Stimulated activated naive B cell treated with anti-CD40 and anti-IgM and Interleukin-4, amounts not matched to agents 10 μg/mL and 1 μg/mL and 100 μg/mL, for 72 hours (primary cell): ENCODE measurements around the gene TLR3.

ENCODE experiments used
- ATAC-seq, 2 donors: fragments of 150-1000 bp; cut with Tn5 transposase; replicated peaks; 2 replicates each; pipeline ENCODE4 v1.10.0; 2021; ENCODE audit warnings: moderate library complexity in 1 of 2
- DNase-seq: peaks from one replicate; pipeline ENCODE4 v3.0.0; 2021
- H3K27ac Mint-ChIP-seq: one replicate; pipeline ENCODE4 v1.8.0; 2022; ENCODE audit warnings: mild to moderate bottlenecking, mixed read lengths
- H3K27me3 Mint-ChIP-seq, 2 donors: one replicate each; pipeline ENCODE4 v1.8.0; 2022; ENCODE audit warnings: mixed read lengths in 2 of 2
- H3K36me3 Mint-ChIP-seq, 2 donors: one replicate each; pipeline ENCODE4 v1.8.0; 2022; ENCODE audit warnings: mixed read lengths in 2 of 2, mild to moderate bottlenecking in 1 of 2
- H3K4me1 Mint-ChIP-seq, 2 donors: one replicate each; pipeline ENCODE4 v1.8.0; 2022; ENCODE audit warnings: mixed read lengths in 2 of 2, mild to moderate bottlenecking in 1 of 2
- H3K4me3 Mint-ChIP-seq, 2 donors: one replicate each; pipeline ENCODE4 v1.8.0; 2022; ENCODE audit warnings: mild to moderate bottlenecking in 2 of 2, mixed read lengths in 2 of 2, moderate library complexity in 1 of 2
- H3K9me3 Mint-ChIP-seq, 2 donors: one replicate each; pipeline ENCODE4 v1.8.0; 2022; ENCODE audit warnings: mixed read lengths in 2 of 2, mild to moderate bottlenecking in 1 of 2

The TLR3 gene

DNA sequence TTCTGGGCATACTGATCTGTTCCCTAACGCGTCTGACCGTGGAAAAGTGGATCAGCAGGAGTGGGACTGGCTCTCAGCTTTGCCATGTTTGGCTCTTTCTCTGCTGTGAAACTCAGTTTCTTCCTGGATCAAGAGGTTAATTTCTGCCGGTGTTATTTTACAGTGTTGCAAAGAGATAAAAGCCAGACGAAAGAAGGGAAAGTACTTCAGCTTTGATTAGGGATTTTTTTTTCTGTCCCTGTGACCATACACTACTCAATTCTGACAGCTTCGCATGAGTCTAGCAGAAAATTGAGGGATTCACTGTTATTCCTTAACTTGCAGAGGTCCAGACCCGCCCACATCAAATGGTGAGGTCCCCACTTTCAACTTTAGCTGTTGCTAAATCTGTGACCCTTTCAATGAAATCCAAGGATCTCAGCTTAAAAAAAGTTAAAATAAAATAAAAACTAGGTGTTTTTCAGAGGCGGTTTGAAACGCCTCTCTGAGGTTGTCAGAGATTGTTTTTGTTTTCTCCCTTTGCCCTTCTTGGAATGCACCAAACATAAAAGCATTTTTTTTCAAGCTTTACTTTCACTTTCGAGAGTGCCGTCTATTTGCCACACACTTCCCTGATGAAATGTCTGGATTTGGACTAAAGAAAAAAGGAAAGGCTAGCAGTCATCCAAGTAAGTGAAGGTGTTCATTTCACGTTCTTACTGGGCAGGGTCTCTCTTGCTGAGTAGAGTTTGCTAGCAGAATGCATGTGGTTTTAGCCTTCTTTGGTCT, at the start of gene TLR3:
Gene TLR3 (plus strand): TSS at position 576 of the 768 bp plus-strand sequence. CDS start 7,464 bp downstream, outside the sequence.
- no peak within 1 kb of the TSS for H3K27ac Mint-ChIP-seq
- H3K36me3 Mint-ChIP-seq = no peaks in the 10 kb centered on the region
- peaks cover 6 to 17% of the 10 kb centered on the region in 2 donors for H3K4me1 Mint-ChIP-seq
- H3K9me3 Mint-ChIP-seq = peaks cover 0 to under 1% of the 10 kb centered on the region in 2 donors
- H3K27me3 Mint-ChIP-seq = peaks cover 40 to 56% of the 10 kb centered on the region in 2 donors
- H3K4me3 Mint-ChIP-seq = peak within 1 kb of the TSS; percentile 52 to 57
- peak; percentile 31 to 71 for ATAC-seq
- no peak for DNase-seq

DNA sequence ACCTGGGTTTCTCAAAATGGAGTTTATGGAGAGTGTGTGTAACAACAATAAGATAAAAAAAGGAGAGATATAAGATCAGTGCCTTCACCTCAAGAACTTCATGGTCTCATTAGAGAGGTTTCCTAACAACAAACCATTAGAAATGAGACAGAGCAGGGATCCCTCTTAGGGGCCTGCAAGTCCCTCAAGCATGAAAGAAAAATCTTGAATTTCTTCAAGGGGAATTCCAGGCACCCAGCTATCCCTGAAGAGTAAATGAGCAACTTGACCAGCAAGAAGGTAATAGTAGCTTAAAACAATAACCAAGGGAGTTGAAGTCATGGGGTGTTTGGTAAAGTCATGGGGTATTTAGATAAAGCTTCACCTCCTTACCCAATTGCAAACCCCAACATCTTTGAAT, 49.7 kb upstream of the TLR3 start:
- H3K9me3 Mint-ChIP-seq = peaks cover 1 to 6% of the 10 kb centered on the region in 2 donors
- H3K27me3 Mint-ChIP-seq = peaks cover 23 to 28% of the 10 kb centered on the region in 2 donors
- no peak overlapping the region for H3K27ac Mint-ChIP-seq
- DNase-seq (no peak), ATAC-seq (no peak)
- no peaks in the 10 kb centered on the region for H3K4me1 Mint-ChIP-seq
- H3K36me3 Mint-ChIP-seq = no peaks in the 10 kb centered on the region
- no peak overlapping the region for H3K4me3 Mint-ChIP-seq

GRCh38 chr4:186020106-186020792, 48.7 kb upstream of the TLR3 start:
- ATAC-seq (no peak), DNase-seq (no peak)
- no peak overlapping the region for H3K27ac Mint-ChIP-seq
- H3K27me3 Mint-ChIP-seq = peaks cover 24 to 30% of the 10 kb centered on the region in 2 donors
- no peaks in the 10 kb centered on the region for H3K36me3 Mint-ChIP-seq
- no peaks in the 10 kb centered on the region for H3K4me1 Mint-ChIP-seq
- no peak overlapping the region for H3K4me3 Mint-ChIP-seq
- peaks cover 1 to 6% of the 10 kb centered on the region in 2 donors for H3K9me3 Mint-ChIP-seq

DNA sequence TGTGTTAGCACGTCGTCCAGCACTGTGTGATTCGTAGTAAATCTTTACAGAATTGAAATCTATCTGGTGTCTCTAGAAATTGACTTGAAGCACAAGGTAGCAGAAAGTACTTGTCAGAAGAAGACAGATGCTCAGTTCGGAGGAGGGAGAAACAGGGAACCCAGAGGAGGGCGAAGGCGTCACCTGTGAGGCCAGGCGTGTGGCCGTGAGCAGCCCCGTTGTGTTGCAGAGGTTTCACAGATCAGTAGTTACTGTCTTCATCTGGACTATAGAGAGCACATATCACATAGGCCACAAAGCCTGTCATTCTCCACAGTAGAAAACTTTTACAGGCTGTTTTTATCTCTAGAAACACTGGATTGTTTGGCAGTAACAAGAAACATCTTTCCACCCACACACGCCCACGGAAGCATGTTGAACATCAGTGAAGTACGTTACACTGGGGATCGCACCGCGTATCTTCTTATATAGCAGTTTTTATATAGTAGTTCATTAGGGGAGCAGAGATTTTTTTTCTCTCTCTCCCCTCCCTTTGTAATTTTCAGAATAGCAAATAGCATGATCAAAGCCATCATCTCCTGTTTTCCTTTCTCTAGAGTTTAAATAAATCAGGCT, 48.1 kb upstream of the TLR3 start:
- DNase-seq (no peak), ATAC-seq (no peak)
- no peak overlapping the region for H3K27ac Mint-ChIP-seq
- peaks cover 27 to 29% of the 10 kb centered on the region in 2 donors for H3K27me3 Mint-ChIP-seq
- no peaks in the 10 kb centered on the region for H3K36me3 Mint-ChIP-seq
- no peaks in the 10 kb centered on the region for H3K4me1 Mint-ChIP-seq
- H3K4me3 Mint-ChIP-seq = no peak overlapping the region
- peaks cover 1 to 6% of the 10 kb centered on the region in 2 donors for H3K9me3 Mint-ChIP-seq

DNA sequence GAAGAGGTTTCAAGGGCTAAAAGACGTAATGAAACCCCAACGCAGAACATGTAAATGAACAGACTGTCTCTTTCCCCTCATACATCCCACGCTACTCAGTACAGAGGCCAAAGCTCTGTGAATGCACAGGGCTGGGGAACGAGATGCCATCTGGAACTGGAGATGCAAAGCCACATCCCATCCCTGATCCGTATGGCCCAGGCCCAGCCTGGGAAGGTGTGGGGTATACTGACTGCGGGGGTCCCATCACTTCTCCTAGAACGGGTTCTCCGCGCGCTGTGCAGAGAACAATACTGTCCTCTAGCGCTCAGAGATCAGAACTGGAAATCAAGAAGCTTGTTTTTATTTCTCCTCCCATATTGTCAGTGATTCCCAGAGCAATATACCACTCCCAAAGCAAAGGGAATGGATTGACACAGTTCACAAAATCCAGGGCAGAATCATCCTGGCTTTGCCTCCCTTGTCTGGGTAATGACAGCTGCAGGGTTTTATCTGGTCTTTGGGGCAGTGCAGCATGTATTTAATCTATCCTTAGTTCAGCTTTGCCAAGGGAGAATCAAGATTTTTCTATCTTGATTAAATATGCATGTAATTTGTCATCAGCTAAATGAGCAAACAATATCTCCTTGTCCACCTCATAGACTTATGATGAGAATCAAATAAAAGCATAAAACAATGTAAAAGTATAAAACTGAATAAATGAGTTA, 47.3 kb upstream of the TLR3 start:
- Mint-ChIP-seq H3K9me3 (peaks cover 1 to 6% of the 10 kb centered on the region in 2 donors), H3K4me3 (no peak overlapping the region), H3K27me3 (peaks cover 27 to 30% of the 10 kb centered on the region in 2 donors), H3K27ac (no peak overlapping the region), H3K4me1 (no peaks in the 10 kb centered on the region), H3K36me3 (no peaks in the 10 kb centered on the region)
- ATAC-seq = peak; percentile 14 to 23
- no peak for DNase-seq

DNA sequence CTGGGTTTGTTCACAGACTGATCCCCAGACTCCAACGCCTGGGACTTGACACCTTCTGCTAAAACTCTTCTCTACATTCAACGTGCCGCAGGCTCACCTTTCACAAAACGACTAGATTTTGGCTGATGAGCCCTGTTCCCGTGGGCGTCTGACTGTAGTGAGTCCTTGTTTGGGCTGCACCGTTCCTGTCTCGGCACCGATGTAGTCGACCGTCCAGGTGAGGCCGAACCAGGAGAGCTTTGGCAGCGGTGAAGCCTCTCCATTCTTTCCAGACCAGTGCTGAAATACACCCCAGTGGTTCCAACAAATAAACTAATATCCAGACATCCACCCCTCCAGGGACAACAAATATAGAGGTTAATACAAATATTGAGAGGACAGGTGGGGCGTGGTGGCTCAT, 45.0 kb upstream of the TLR3 start:
- H3K27me3 Mint-ChIP-seq = peaks cover 23 to 39% of the 10 kb centered on the region in 2 donors
- H3K4me3 Mint-ChIP-seq = no peak overlapping the region
- DNase-seq = no peak
- no peaks in the 10 kb centered on the region for H3K4me1 Mint-ChIP-seq
- ATAC-seq = no peak
- H3K27ac Mint-ChIP-seq = no peak overlapping the region
- H3K36me3 Mint-ChIP-seq = no peaks in the 10 kb centered on the region
- peaks cover 6% of the 10 kb centered on the region in 2 donors for H3K9me3 Mint-ChIP-seq

DNA sequence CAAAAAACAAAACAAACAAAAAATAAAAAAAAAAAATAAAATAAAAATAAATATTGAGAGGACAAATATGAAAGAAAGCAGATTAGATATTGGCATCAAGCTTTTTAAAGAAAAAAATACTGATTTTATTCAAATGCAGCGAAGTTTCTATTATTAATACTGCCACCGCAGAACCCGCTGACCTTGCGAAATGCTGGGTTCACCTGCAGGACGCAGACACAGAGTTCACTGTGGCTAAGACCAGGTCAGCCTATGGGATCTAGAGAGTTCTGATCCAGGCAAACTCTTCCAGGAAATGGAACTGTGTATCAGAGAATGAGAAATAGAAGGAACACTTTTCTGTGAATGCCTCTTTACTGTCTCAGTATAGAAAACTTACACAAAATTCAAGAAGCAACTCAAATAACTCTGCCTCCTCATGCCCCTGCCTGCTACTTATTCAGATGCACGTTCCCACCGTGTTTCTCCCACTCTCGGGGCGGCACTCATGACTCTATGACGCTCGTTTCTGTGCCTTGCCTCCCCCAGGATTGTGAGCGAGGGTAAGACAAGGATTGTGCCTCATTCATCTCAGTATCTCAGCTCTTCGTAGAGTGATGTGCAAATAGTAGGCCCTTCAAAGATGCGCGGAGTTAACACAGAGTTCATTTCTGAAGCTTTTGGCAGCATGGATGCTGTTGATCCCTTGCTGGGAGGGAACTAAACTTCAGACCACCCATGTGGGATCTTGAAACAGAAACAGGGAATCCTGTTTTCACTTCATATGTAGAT, 44.1 kb upstream of the TLR3 start:
- Mint-ChIP-seq H3K27me3 (peaks cover 22 to 47% of the 10 kb centered on the region in 2 donors), H3K9me3 (peaks cover 5 to 6% of the 10 kb centered on the region in 2 donors), H3K4me1 (no peaks in the 10 kb centered on the region), H3K4me3 (no peak overlapping the region), H3K36me3 (no peaks in the 10 kb centered on the region), H3K27ac (no peak overlapping the region)
- ATAC-seq = no peak
- DNase-seq = no peak

- Mint-ChIP-seq H3K9me3 (peaks cover 5 to 6% of the 10 kb centered on the region in 2 donors), H3K4me3 (no peak overlapping the region), H3K4me1 (no peaks in the 10 kb centered on the region), H3K27me3 (peaks cover 17 to 49% of the 10 kb centered on the region in 2 donors), H3K27ac (no peak overlapping the region), H3K36me3 (no peaks in the 10 kb centered on the region)
- DNase-seq (no peak), ATAC-seq (no peak)
Observed at GRCh38 chr4:186025408-186025690, 43.6 kb upstream of the TLR3 start.

DNA sequence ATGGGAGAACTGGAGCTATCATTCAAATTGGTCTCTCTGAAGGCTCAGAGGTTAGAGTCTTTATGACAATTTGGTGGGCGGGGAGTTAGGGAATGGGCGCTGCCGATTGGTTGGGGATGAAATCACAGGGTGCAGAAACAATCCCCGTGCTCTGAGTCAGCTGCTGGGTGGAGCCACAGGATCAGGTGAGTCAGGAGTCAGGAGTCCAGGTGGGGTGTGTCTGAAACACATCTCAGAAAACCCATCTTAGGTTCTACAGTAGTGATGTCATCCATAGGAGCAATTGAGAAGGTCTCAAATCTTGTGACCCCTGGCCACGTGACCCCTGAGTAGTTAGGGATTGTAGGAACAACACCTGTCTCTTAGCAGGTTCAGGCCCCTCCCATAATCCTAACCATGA, 41.6 kb upstream of the TLR3 start:
- H3K9me3 Mint-ChIP-seq = peaks cover 5 to 6% of the 10 kb centered on the region in 2 donors
- no peaks in the 10 kb centered on the region for H3K4me1 Mint-ChIP-seq
- H3K27ac Mint-ChIP-seq = no peak overlapping the region
- no peak for DNase-seq
- peaks cover 27 to 60% of the 10 kb centered on the region in 2 donors for H3K27me3 Mint-ChIP-seq
- no peak overlapping the region for H3K4me3 Mint-ChIP-seq
- ATAC-seq = no peak
- H3K36me3 Mint-ChIP-seq = no peaks in the 10 kb centered on the region

GRCh38 chr4:186029571-186030398, 39.2 kb upstream of the TLR3 start:
- Mint-ChIP-seq H3K36me3 (no peaks in the 10 kb centered on the region), H3K9me3 (peaks cover 5 to 6% of the 10 kb centered on the region in 2 donors), H3K4me3 (no peak overlapping the region), H3K4me1 (no peaks in the 10 kb centered on the region), H3K27me3 (peaks cover 27 to 53% of the 10 kb centered on the region in 2 donors), H3K27ac (no peak overlapping the region)
- no peak for DNase-seq
- no peak for ATAC-seq

DNA sequence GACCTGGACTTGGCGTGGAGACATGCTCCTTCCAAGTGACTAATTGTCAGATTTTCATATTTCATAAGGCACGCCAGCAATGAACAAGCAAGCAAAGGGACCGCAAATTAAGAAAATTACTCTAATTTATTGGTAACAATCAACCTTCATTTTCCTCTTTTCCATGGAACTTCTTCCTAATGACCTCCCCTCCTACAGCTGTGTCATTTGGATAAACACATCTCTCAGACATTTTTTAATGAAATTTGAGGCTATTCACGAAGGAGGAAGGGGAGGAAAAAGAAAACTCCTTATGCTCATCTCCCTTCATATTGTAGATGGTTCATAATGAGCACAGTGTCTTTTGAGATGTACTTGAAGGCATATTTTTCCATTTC, 38.6 kb upstream of the TLR3 start:
- Mint-ChIP-seq H3K36me3 (peaks cover 0 to 3% of the 10 kb centered on the region in 2 donors), H3K4me3 (no peak overlapping the region), H3K27ac (no peak overlapping the region), H3K27me3 (peaks cover 21 to 47% of the 10 kb centered on the region in 2 donors), H3K4me1 (no peaks in the 10 kb centered on the region), H3K9me3 (peaks cover 8% of the 10 kb centered on the region in 2 donors)
- ATAC-seq = no peak
- no peak for DNase-seq

GRCh38 chr4:186030795-186031194, 38.2 kb upstream of the TLR3 start:
- H3K4me1 Mint-ChIP-seq = no peaks in the 10 kb centered on the region
- ATAC-seq (no peak), DNase-seq (no peak)
- no peak overlapping the region for H3K27ac Mint-ChIP-seq
- H3K4me3 Mint-ChIP-seq = no peak overlapping the region
- peaks cover 8% of the 10 kb centered on the region in 2 donors for H3K9me3 Mint-ChIP-seq
- H3K36me3 Mint-ChIP-seq = peaks cover 0 to 3% of the 10 kb centered on the region in 2 donors
- peaks cover 17 to 45% of the 10 kb centered on the region in 2 donors for H3K27me3 Mint-ChIP-seq

DNA sequence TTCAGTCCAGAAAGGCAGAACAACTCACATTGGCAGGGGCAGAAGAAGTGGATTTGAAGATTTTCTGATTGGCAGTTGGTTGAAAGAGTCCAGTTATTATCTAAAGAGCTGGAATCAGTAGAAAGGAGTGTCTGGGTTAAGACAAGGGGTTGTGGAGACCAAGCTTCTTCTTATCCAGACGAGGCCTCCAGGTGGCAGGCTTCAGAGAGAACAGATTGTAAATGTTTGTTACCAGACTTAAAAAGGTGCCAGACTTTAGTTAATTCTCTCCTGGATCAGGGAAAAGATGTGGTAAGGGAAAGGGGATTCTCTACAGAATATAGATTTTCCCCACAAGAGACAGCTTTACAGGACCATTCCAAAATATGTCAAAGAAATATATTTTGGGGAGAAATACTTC, 36.7 kb upstream of the TLR3 start:
- no peak overlapping the region for H3K4me3 Mint-ChIP-seq
- H3K27ac Mint-ChIP-seq = no peak overlapping the region
- no peaks in the 10 kb centered on the region for H3K4me1 Mint-ChIP-seq
- peaks cover 4 to 5% of the 10 kb centered on the region in 2 donors for H3K9me3 Mint-ChIP-seq
- peaks cover 20 to 47% of the 10 kb centered on the region in 2 donors for H3K27me3 Mint-ChIP-seq
- H3K36me3 Mint-ChIP-seq = peaks cover 0 to 3% of the 10 kb centered on the region in 2 donors
- DNase-seq (no peak), ATAC-seq (no peak)
